H1 (cell line): ENCODE results near the gene RASD1. TPM values are rescaled to one million over a fixed set of nuclear protein-coding genes. Genes with fewer than 3 reads are reported as not detected.

Source experiments
- MAFK ChIP-seq: IDR thresholded peaks from 2 replicates; pipeline ENCODE4 v1.6.1; 2012; ENCODE audit warnings: low read depth, mild to moderate bottlenecking, improper control_type of control experiment, low read length
- MAX ChIP-seq: IDR thresholded peaks from 2 replicates; pipeline ENCODE4 v1.6.1; 2012; ENCODE audit warnings: inconsistent platforms
- NRF1 ChIP-seq: IDR thresholded peaks from 2 replicates; pipeline ENCODE4 v1.6.1; 2011; ENCODE audit warnings: mild to moderate bottlenecking, low read depth, low read length, improper control_type of control experiment
- RBBP5 ChIP-seq: IDR thresholded peaks from 2 replicates; pipeline ENCODE4 v1.7.1; 2012; ENCODE audit warnings: low read depth, mild to moderate bottlenecking, inconsistent platforms, low read length, moderate library complexity, borderline replicate concordance
- RNF2 ChIP-seq: fragments of 200-900, 300-1000 bp; sonication (generic); IDR thresholded peaks from 2 replicates; pipeline ENCODE4 v1.7.1; 2016; ENCODE audit warnings: borderline replicate concordance, low read depth, mild to moderate bottlenecking, antibody characterized with exemption, low read length; ENCODE audit not compliant: poor library complexity, severe bottlenecking; ENCODE audit errors: missing control alignments
- polyA plus RNA-seq, 7 experiments: library from polyadenylated mRNA; depleted of rRNA in 3 of 7; stranded (reverse) in 5 of 7; unstranded in 2 of 7; fragments of >200 nt in 5 of 7; fragments of 200-250 nt in 2 of 7; gene quantifications; 1 replicate in 5 of 7; 2 replicates in 1 of 7; 4 replicates in 1 of 7; pipeline versions ENCODE4 v1.2.1 to v1.2.3, GENCODE V29; 2011 to 2013; ENCODE audit warnings: missing spikeins in 2 of 7, mixed read lengths in 2 of 7
- total RNA-seq: library from RNA; stranded (reverse); fragmentation: NEBNext Ultra II Directional; extraction: Animal tissue kit (Norgen Biotek cat#: 25700); gene quantifications from 2 replicates; pipeline ENCODE4 v1.2.1, GENCODE V29; 2021

RASD1 gene
- total and polyA plus RNA-seq, 2 of the 8 experiments (the other 6 are each of a cell fraction or from before 2014, with no cell fraction given): 2.3 to 2.6 TPM

DNA sequence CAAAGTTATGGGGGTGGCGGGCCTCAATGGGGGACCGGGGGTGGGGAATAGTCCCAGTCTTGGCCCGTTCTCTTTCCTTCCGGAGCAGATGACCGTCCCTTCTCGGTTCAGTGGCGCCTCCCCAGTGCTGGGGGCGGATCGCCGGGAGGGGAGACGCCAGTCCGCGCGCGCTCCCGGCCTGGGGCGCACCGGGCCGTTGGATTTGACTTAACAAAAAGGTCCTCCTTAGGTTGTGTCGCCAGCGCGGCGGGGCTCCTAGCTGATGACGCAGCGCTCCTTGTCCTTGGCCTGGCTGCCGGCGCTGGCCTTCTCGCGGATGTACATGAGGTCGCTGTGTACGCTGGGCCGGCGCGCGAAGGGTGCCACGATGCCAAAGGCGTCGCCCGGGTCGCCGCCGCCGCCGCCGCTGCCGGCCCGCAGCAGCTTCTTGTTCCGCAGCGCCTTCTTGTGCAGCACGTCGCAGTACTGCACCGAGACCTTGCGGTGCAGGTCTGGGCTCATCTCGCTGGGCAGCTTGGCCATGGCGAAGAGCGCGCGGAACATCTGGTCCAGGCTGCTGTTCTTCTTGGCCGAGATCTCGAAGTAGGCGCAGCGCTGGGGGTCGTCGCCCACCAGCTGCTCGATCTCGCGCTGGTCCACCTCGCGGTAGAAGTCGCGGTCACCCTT is 1.2 kb downstream of the RASD1 start (continued):
- TF ChIP-seq MAX (peak; percentile 83), NRF1 (no peak), RNF2 (peak; percentile 49), MAFK (no peak), RBBP5 (no peak; the same call in 1 of the 2 replicates)
